ENCODE data around the gene C2CD2L. TPM values are rescaled to one million over a fixed set of nuclear protein-coding genes. Genes with fewer than 3 reads are reported as not detected.
"Not testable (repeated sequence)": the region's sequence is repeated elsewhere in the genome, so short reads cannot be mapped to it uniquely, and the experiment has no call there.

C2CD2L gene
- polyA plus RNA-seq, 1 of the 3 experiments (the other 2 are of a cell fraction) = 8.6 TPM

GRCh38 chr11:119166368-119167076 is 59.4 kb downstream of the C2CD2L start:
- Histone ChIP-seq H3K79me2 (ENCODE audit: insufficient read depth) (no peaks in the 10 kb centered on the region), H3K27ac (ENCODE audit: low read depth in 2 of 2, low read length in 1 of 2) (peak overlapping the region in 1 of 2 experiments; percentile 45; a peak in 2 of 4 replicates), H3K27me3 (ENCODE audit: insufficient read depth) (no peaks in the 10 kb centered on the region), H3K9me3 (no peaks in the 10 kb centered on the region), H3K4me1 (ENCODE audit: control insufficient read depth in 1 of 2, insufficient read depth in 2 of 2, low read depth in 1 of 2, low read length in 1 of 2) (peaks cover 8% of the 10 kb centered on the region in 2 experiments; a peak in 2 of 4 replicates), H2AFZ (ENCODE audit: low read depth) (no peak overlapping the region), H3K9ac (no peak overlapping the region), H3K36me3 (replicated peaks in 1 of 2; ENCODE audit: control insufficient read depth in 1 of 2, insufficient read depth in 2 of 2, low read length in 1 of 2) (no peaks in the 10 kb centered on the region), H3K4me3 (ENCODE audit: low read depth in 2 of 2, low read length in 1 of 2) (no peak overlapping the region), H4K20me1 (ENCODE audit: insufficient read depth) (no peaks in the 10 kb centered on the region), H3K9me2 (no peaks in the 10 kb centered on the region), H3K4me2 (peak overlapping the region; percentile 21; the same call in 1 of the 2 replicates), H3F3A (replicated peaks; ENCODE audit: insufficient read depth) (peaks cover 12% of the 10 kb centered on the region)
- CTCF ChIA-PET = interaction anchor here (0.8 to 1.9 kb wide), 6 partner anchors 9 to 157 kb away, joined by 3 to 8 read pairs (median 4); no protein-coding TSS in a partner anchor
- WGBS (ENCODE audit: low lambda C conversion rate) = 42% methylated on average over 5 of the region's 8 CpGs
- POLR2A ChIA-PET = no interaction called here
- TF ChIP-seq, protein P1, sequence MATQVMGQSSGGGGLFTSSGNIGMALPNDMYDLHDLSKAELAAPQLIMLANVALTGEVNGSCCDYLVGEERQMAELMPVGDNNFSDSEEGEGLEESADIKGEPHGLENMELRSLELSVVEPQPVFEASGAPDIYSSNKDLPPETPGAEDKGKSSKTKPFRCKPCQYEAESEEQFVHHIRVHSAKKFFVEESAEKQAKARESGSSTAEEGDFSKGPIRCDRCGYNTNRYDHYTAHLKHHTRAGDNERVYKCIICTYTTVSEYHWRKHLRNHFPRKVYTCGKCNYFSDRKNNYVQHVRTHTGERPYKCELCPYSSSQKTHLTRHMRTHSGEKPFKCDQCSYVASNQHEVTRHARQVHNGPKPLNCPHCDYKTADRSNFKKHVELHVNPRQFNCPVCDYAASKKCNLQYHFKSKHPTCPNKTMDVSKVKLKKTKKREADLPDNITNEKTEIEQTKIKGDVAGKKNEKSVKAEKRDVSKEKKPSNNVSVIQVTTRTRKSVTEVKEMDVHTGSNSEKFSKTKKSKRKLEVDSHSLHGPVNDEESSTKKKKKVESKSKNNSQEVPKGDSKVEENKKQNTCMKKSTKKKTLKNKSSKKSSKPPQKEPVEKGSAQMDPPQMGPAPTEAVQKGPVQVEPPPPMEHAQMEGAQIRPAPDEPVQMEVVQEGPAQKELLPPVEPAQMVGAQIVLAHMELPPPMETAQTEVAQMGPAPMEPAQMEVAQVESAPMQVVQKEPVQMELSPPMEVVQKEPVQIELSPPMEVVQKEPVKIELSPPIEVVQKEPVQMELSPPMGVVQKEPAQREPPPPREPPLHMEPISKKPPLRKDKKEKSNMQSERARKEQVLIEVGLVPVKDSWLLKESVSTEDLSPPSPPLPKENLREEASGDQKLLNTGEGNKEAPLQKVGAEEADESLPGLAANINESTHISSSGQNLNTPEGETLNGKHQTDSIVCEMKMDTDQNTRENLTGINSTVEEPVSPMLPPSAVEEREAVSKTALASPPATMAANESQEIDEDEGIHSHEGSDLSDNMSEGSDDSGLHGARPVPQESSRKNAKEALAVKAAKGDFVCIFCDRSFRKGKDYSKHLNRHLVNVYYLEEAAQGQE (IDR thresholded peaks at IDR 0.05; ENCODE audit: low read depth, low read length) = no peak
- TF ChIP-seq NRF1 (IDR thresholded peaks at IDR 0.05; ENCODE audit: low read depth, low read length) (no peak), FOSL2 (IDR thresholded peaks at IDR 0.05; ENCODE audit: borderline replicate concordance, low read depth) (peak; percentile 60; the same call in 1 of the 2 replicates), FOXM1 (IDR thresholded peaks at IDR 0.05; ENCODE audit: low read depth) (no peak), TCF12 (IDR thresholded peaks at IDR 0.05) (peak; percentile 63), RXRA (IDR thresholded peaks at IDR 0.05; ENCODE audit: borderline replicate concordance, low read depth) (peak; percentile 23; the same call in 1 of the 2 replicates), EP300 (IDR thresholded peaks at IDR 0.05; ENCODE audit: borderline replicate concordance in 1 of 2, low read depth in 1 of 2, low read length in 1 of 2) (no peak), RFX5 (IDR thresholded peaks at IDR 0.05; ENCODE audit: low read length) (no peak), IRF3 (IDR thresholded peaks at IDR 0.05; ENCODE audit: low read depth, low read length) (no peak), FOXJ3 (CRISPR knock-in tag; IDR thresholded peaks at IDR 0.05) (no peak), GABPA (IDR thresholded peaks at IDR 0.05; ENCODE audit: low read depth) (no peak), NFIC (IDR thresholded peaks at IDR 0.05; ENCODE audit: borderline replicate concordance) (no peak), POLR2AphosphoS5 (IDR thresholded peaks at IDR 0.05; ENCODE audit: low read depth, low read length) (no peak)
- TF ChIP-seq, protein P2, sequence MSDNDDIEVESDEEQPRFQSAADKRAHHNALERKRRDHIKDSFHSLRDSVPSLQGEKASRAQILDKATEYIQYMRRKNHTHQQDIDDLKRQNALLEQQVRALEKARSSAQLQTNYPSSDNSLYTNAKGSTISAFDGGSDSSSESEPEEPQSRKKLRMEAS (IDR thresholded peaks at IDR 0.05; ENCODE audit: low read depth) = no peak
- TF ChIP-seq, protein P3, sequence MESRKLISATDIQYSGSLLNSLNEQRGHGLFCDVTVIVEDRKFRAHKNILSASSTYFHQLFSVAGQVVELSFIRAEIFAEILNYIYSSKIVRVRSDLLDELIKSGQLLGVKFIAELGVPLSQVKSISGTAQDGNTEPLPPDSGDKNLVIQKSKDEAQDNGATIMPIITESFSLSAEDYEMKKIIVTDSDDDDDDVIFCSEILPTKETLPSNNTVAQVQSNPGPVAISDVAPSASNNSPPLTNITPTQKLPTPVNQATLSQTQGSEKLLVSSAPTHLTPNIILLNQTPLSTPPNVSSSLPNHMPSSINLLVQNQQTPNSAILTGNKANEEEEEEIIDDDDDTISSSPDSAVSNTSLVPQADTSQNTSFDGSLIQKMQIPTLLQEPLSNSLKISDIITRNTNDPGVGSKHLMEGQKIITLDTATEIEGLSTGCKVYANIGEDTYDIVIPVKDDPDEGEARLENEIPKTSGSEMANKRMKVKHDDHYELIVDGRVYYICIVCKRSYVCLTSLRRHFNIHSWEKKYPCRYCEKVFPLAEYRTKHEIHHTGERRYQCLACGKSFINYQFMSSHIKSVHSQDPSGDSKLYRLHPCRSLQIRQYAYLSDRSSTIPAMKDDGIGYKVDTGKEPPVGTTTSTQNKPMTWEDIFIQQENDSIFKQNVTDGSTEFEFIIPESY (IDR thresholded peaks at IDR 0.05; ENCODE audit: borderline replicate concordance, low read depth) = no peak
- TF ChIP-seq, protein P4, sequence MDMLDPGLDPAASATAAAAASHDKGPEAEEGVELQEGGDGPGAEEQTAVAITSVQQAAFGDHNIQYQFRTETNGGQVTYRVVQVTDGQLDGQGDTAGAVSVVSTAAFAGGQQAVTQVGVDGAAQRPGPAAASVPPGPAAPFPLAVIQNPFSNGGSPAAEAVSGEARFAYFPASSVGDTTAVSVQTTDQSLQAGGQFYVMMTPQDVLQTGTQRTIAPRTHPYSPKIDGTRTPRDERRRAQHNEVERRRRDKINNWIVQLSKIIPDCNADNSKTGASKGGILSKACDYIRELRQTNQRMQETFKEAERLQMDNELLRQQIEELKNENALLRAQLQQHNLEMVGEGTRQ (IDR thresholded peaks at IDR 0.05; ENCODE audit: borderline replicate concordance, low read depth, low read length) = no peak
- TF ChIP-seq, protein P5, sequence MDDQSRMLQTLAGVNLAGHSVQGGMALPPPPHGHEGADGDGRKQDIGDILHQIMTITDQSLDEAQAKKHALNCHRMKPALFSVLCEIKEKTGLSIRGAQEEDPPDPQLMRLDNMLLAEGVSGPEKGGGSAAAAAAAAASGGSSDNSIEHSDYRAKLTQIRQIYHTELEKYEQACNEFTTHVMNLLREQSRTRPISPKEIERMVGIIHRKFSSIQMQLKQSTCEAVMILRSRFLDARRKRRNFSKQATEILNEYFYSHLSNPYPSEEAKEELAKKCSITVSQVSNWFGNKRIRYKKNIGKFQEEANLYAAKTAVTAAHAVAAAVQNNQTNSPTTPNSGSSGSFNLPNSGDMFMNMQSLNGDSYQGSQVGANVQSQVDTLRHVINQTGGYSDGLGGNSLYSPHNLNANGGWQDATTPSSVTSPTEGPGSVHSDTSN (IDR thresholded peaks at IDR 0.05) = 0 out of 2 replicates have a peak, but pooled peaks have one; percentile 16
- no peak for DNase-seq

DNA sequence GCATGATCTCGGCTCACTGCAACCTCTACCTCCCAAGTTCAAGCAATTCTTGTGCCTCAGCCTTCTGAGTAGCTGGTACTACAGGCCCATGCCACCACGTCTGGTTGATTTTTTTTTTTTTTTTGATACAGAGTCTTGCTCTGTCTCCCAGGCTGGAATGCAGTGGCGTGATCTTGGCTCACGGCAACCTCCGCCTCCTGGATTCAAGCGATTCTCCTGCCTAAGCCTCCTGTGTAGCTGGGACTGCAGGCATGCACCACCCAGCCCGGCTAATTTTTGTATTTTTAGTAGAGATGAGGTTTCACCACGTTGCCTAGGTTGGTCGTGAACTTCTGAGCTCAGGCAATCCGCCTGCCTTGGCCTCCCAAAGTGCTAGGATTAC is 59.9 kb downstream of the C2CD2L start:
- H3K36me3 ChIP-seq (replicated peaks in 1 of 2; ENCODE audit: control insufficient read depth in 1 of 2, insufficient read depth in 2 of 2, low read length in 1 of 2); H3K27me3 ChIP-seq (ENCODE audit: insufficient read depth); H4K20me1 ChIP-seq (ENCODE audit: insufficient read depth); H3K79me2 ChIP-seq (ENCODE audit: insufficient read depth); DNase-seq; H3K4me3 ChIP-seq (ENCODE audit: low read depth in 2 of 2, low read length in 1 of 2); H3K4me1 ChIP-seq (ENCODE audit: control insufficient read depth in 1 of 2, insufficient read depth in 2 of 2, low read depth in 1 of 2, low read length in 1 of 2); H3K9me3 ChIP-seq; H2AFZ ChIP-seq (ENCODE audit: low read depth); H3K9me2 ChIP-seq; H3K9ac ChIP-seq; POLR2A ChIA-PET: not testable (repeated sequence)
- peak overlapping the region in 1 of 2 experiments; percentile 45; a peak in 2 of 4 replicates for H3K27ac ChIP-seq (ENCODE audit: low read depth in 2 of 2, low read length in 1 of 2)
- 88% methylated on average over 10 of the region's 10 CpGs for WGBS (ENCODE audit: low lambda C conversion rate)
- CTCF ChIA-PET = interaction anchor here (0.8 to 1.9 kb wide), 7 partner anchors 9 to 156 kb away, joined by 3 to 8 read pairs (median 3); a partner anchor contains a TSS
- H3K4me2 ChIP-seq = peak overlapping the region; percentile 21; the same call in 1 of the 2 replicates
- H3F3A ChIP-seq (replicated peaks; ENCODE audit: insufficient read depth) = peaks cover 12% of the 10 kb centered on the region

Measured in SK-N-SH (cell line).